ENCODE results near the gene GSTA2. TPM values are rescaled to one million over a fixed set of nuclear protein-coding genes. Genes with fewer than 3 reads are reported as not detected.
"Not testable (repeated sequence)": the region's sequence is repeated elsewhere in the genome, so short reads cannot be mapped to it uniquely, and the experiment has no call there.

GSTA2 gene
- total RNA-seq, 2 donors from 2014 or later, result not detected

GRCh38 chr6:52704781-52705502, 58.3 kb downstream of the GSTA2 start:
- not testable (repeated sequence) for H3K4me1 Mint-ChIP-seq; H3K9me3 ChIP-seq (ENCODE audit: control insufficient read depth, low read length, poor library complexity, severe bottlenecking); DNase-seq; H3K4me3 Mint-ChIP-seq; ATAC-seq; H3K36me3 Mint-ChIP-seq (ENCODE audit: low read depth); H3K27ac Mint-ChIP-seq
- H3K27me3 Mint-ChIP-seq, result peaks cover 17% of the 10 kb centered on the region

GRCh38 chr6:52704060-52704459, 59.2 kb downstream of the GSTA2 start:
- no peaks in the 10 kb centered on the region for H3K9me3 ChIP-seq (ENCODE audit: control insufficient read depth, low read length, poor library complexity, severe bottlenecking)
- ATAC-seq (no peak), DNase-seq (no peak)
- Mint-ChIP-seq H3K36me3 (ENCODE audit: low read depth) (no peaks in the 10 kb centered on the region), H3K4me3 (no peak overlapping the region), H3K4me1 (no peaks in the 10 kb centered on the region), H3K27me3 (peaks cover 17% of the 10 kb centered on the region), H3K27ac (no peak overlapping the region)

Other genes with a start within 250 kb of the GSTA2 start
- 1 to 10 TPM; 8.6 to 8.9 TPM for gene TRAM2, start 186.4 kb downstream of the GSTA2 start, total RNA-seq
- gene TMEM14A, start 92.4 kb downstream of the GSTA2 start, total RNA-seq, result 1 to 10 TPM; 7.8 to 8.7 TPM
- under 1 TPM in 1 of 2 donors, not detected in 1; 0.63 TPM for gene GSTA1, start 40.3 kb upstream of the GSTA2 start, total RNA-seq
- gene GSTA5, start 77.3 kb upstream of the GSTA2 start, total RNA-seq, result not detected
- not detected for gene GSTA3, start 146.2 kb upstream of the GSTA2 start, total RNA-seq
- gene GSTA4, start 231.8 kb upstream of the GSTA2 start, total RNA-seq, result under 1 TPM; 0.60 to 0.87 TPM

All from T-helper 17 cell (primary cell).